ENCODE data around the gene PHF5A.

The PHF5A gene

GRCh38 chr22:41488596-41489385 lies 20.3 kb upstream of the PHF5A start:
- TF ChIP-seq, protein P1, sequence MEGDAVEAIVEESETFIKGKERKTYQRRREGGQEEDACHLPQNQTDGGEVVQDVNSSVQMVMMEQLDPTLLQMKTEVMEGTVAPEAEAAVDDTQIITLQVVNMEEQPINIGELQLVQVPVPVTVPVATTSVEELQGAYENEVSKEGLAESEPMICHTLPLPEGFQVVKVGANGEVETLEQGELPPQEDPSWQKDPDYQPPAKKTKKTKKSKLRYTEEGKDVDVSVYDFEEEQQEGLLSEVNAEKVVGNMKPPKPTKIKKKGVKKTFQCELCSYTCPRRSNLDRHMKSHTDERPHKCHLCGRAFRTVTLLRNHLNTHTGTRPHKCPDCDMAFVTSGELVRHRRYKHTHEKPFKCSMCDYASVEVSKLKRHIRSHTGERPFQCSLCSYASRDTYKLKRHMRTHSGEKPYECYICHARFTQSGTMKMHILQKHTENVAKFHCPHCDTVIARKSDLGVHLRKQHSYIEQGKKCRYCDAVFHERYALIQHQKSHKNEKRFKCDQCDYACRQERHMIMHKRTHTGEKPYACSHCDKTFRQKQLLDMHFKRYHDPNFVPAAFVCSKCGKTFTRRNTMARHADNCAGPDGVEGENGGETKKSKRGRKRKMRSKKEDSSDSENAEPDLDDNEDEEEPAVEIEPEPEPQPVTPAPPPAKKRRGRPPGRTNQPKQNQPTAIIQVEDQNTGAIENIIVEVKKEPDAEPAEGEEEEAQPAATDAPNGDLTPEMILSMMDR (conservative IDR thresholded peaks at IDR 0.05; ENCODE audit: low read depth) = no peak
- DNase-seq (ENCODE audit: low spot score) = no peak
- CTCF ChIA-PET = no interaction called here
- POLR2A ChIA-PET (ENCODE audit: low non-redundant PET) = no interaction called here
- no peak overlapping the region for H3K27ac ChIP-seq

DNA sequence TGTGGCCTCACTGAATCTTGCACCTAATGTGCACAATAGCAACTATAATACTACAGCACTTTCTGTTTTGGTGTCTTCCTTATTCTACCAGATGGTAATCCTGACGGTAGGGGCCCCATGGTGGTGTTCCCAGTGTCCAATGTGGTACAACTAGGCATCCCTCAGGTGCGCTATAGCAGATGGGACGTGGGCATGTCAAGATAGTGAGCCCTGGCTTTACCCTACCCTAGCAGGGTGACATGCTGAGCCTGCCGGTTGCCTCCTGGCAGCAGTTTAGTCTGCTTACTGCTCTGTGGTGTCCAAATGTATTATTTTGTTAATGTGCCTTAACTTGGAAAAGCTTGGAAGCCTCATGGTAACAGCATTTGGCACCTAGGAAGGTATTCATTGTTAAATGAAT lies 19.6 kb upstream of the PHF5A start:
- DNase-seq (ENCODE audit: low spot score) = no peak
- no peak overlapping the region for H3K27ac ChIP-seq
- CTCF ChIA-PET = no interaction called here
- POLR2A ChIA-PET (ENCODE audit: low non-redundant PET) = no interaction called here
- TF ChIP-seq, protein P1 (conservative IDR thresholded peaks at IDR 0.05; ENCODE audit: low read depth) = no peak

DNA sequence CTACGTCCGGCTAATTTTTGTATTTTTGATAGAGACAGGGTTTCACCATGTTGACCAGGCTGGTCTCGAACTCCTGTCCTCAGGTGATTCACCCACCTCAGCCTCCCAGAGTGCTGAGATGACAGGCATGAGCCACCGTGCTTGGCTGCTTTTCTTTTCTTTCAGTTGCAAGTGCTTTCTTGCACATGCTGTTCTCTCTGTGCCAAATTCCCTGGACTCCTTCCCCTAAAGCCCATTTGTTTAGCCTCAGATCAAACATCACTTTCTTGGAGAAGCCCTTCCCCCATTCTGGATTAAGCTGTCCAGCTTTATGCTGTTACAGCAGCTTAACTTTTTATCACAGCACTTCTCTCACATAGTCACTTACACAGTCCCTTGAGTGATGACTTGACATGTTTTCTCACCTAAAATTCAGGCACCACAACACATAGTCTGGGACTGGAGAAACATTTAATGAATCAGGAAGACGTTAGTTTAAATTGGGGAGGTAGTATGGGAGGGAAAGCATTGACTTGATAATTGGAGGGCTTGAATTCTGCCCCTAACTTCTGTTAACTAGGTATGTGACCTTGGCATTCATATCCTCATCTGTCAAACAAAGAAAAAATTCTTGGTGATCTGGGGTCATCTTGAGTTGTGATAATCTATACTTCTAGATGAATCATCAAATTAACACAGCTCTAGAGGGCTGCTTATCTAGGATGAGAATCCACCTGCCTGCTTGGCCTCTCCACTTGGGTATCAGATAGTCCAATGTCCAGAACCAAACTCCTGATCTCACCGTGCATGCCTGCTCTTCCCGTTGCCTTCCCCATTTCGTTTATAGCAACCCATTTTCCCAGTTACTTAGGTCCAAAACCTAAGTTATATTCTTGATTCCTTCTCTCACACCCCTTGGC lies 18.8 kb upstream of the PHF5A start:
- POLR2A ChIA-PET (ENCODE audit: low non-redundant PET) = no interaction called here
- peak overlapping the region; percentile 25 for H3K27ac ChIP-seq
- TF ChIP-seq, protein P1 (conservative IDR thresholded peaks at IDR 0.05; ENCODE audit: low read depth) = no peak
- no peak for DNase-seq (ENCODE audit: low spot score)
- CTCF ChIA-PET = no interaction called here

- H3K27ac ChIP-seq = 0 out of 2 replicates have a peak overlapping the region, but pooled peaks have one; percentile 19
- CTCF ChIA-PET = no interaction called here
- POLR2A ChIA-PET (ENCODE audit: low non-redundant PET) = no interaction called here
Measured at GRCh38 chr22:41485033-41485432, 16.5 kb upstream of the PHF5A start.

GRCh38 chr22:41482319-41482935 lies 13.9 kb upstream of the PHF5A start:
- ChIA-PET POLR2A (ENCODE audit: low non-redundant PET) (no interaction called here), CTCF (no interaction called here)

More at GRCh38 chr22:41485033-41485432, 16.5 kb upstream of the PHF5A start:
- TF ChIP-seq, protein P1 (conservative IDR thresholded peaks at IDR 0.05; ENCODE audit: low read depth) = no peak
- no peak for DNase-seq (ENCODE audit: low spot score)

GRCh38 chr22:41481925-41482318 lies 13.4 kb upstream of the PHF5A start:
- ChIA-PET POLR2A (ENCODE audit: low non-redundant PET) (no interaction called here), CTCF (no interaction called here)
- H3K27ac ChIP-seq = peak overlapping the region; percentile 40
- DNase-seq (ENCODE audit: low spot score) = no peak
- TF ChIP-seq, protein P1 (conservative IDR thresholded peaks at IDR 0.05; ENCODE audit: low read depth) = no peak

More at GRCh38 chr22:41482319-41482935, 13.9 kb upstream of the PHF5A start:
- H3K27ac ChIP-seq = peak overlapping the region; percentile 40
- TF ChIP-seq, protein P1 (conservative IDR thresholded peaks at IDR 0.05; ENCODE audit: low read depth) = no peak
- DNase-seq (ENCODE audit: low spot score) = no peak

Measured in RWPE1 (cell line).